GM21723 (cell line): Measurements from ENCODE around the gene BARHL1.

Source experiments
- ATAC-seq: cut with Tn5 transposase; IDR thresholded peaks from one replicate; pipeline ENCODE4 v1.9.1; 2021; ENCODE audit warnings: mild to moderate bottlenecking, moderate library complexity; ENCODE audit not compliant: unreplicated experiment

Gene BARHL1

DNA sequence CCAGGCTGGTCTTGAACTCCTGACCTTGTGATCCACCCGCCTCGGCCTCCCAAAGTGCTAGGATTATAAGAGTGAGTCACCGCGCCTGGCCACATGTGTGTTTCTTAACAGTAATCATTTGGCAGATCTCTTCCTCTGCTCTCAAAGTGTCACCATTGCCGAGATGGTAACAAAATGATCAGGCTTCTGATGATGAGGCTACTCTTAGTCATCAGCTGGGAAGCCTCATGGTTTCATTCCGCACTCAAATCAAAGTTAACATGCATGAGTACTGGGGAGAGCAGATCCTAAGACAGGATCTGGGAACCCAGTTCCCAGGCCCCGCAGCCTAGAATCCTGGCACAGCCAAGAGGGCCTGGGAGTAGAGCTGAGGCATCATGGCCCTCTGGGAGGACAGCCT is 27.4 kb downstream of the BARHL1 start:
- no peak for ATAC-seq

DNA sequence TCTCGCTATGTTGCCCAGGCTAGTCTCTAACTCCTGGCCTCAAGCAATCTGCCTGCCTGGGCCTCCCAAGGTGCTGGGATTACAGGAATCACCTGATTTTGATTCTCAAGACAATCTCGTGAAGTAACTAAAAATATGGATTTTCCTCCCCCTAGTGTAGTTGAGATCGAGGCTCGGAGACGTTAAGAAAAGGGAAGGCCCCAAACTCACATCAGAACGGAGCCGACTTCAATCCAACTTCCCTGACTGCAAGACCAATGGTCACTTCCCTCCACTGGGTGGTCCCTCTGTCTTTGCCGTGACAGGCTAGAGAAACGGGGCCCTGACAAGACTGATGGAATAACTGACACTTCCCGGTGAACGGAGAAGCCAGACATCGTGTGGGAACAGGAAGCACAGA is 28.3 kb downstream of the BARHL1 start:
- no peak for ATAC-seq

DNA sequence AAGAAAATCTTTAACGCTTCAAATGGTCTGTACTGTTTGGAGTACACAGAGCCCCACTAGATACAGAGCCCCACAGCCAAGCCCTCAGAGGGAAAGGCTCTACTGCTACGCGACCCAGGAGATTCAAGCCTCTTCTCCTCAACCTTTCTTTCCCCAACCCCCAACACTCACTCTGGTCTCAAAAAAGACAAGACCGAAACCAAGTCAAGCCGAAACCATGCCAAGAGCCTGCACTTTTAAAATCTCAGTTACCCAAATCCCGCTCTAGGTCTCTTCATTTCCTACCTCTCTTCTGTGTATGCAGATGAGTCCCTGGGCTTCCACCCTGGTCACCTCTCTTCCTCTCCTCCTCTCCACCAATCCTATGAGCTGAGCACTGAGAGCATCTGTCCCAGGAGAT is 31.9 kb downstream of the BARHL1 start:
- ATAC-seq, result no peak

DNA sequence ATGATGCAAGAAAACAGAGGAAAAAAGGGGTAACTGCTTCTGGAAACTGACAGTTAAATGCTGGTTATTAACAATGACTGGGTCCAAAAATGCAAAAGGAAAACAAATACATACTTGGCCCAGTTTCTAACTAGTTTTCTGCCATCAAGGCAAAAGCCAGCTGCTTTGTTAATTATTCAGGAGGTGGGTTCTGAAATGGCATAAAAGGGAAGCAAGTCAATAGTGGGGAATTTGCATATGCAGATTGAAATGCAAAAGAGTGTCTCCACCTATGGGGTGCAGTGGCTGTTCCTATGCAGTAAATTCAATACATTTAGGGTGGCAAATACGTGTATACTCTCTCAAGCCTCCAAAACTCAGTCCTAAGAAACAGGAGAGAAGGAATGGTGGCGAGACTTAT is 33.4 kb downstream of the BARHL1 start:
- no peak for ATAC-seq

DNA sequence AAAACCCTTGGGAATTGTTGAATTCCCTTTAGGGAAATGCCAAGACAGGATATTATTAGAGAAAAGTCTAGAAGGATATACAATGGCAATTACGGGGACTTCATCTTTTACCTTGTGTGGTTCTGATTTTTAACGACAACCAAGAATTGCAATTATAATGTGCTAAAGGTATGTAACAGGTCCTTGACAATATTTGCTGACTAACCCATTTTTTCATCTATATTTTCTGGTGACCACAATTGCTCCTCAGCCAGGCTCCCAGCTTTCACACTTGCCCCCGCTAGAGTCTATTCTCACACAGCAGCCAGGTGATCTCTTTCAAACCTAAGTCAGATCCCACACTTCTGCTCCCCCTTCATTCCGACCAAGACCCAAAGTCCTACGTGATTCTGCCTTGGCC is 34.3 kb downstream of the BARHL1 start:
- ATAC-seq, result no peak

- ATAC-seq, result no peak
These were observed 39.8 kb downstream of the BARHL1 start for GRCh38 chr9:132622159-132622558.

GRCh38 chr9:132626285-132626684 is 43.9 kb downstream of the BARHL1 start:
- ATAC-seq, result no peak

- no peak for ATAC-seq
These were observed 44.7 kb downstream of the BARHL1 start for GRCh38 chr9:132627106-132627505.

- no peak for ATAC-seq
These were observed 45.2 kb downstream of the BARHL1 start for GRCh38 chr9:132627594-132627993.

- no peak for ATAC-seq
These were observed 46.3 kb downstream of the BARHL1 start for GRCh38 chr9:132628746-132629145.

- ATAC-seq, result no peak
These were observed 47.7 kb downstream of the BARHL1 start for GRCh38 chr9:132630116-132630515.

DNA sequence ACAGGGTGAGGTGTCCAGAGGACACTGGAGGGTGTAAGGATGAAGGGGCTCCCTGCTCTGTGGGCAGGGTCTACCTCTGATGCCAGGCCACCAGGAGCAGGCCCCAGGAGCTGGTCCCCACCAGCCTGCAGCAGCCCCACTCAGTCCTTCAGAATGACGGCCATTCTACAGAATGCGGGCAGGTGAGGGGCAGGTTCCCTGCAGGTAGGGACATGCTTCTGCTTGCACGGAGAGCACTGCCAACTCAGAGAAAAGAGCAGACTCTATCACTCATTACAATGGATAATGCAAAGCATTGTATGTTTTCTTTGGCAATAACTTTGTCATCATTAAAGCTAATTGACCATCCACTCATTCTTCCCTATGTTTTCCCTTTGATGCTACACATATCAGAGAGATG is 48.4 kb downstream of the BARHL1 start:
- ATAC-seq, result no peak

- no peak for ATAC-seq
These were observed 48.9 kb downstream of the BARHL1 start for GRCh38 chr9:132631280-132631679.

DNA sequence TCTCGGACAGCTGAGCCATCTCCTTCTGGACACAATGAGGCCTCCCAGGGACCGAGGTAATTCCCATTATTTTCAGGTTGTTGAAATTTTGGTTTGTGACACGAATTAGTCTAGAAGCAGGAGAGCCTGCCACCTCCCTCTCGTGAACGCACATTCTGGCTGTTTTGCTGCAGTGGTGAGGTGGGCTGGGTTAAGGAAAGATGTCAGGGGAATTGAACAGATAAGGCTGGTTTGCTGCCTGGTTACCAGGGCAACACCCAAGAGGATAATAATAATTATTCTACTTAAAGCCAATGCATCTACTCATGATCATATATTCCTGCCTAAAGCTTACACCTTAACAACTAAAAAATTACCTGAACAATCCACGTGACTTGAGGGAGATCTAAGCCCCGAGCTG is 49.3 kb downstream of the BARHL1 start:
- no peak for ATAC-seq

DNA sequence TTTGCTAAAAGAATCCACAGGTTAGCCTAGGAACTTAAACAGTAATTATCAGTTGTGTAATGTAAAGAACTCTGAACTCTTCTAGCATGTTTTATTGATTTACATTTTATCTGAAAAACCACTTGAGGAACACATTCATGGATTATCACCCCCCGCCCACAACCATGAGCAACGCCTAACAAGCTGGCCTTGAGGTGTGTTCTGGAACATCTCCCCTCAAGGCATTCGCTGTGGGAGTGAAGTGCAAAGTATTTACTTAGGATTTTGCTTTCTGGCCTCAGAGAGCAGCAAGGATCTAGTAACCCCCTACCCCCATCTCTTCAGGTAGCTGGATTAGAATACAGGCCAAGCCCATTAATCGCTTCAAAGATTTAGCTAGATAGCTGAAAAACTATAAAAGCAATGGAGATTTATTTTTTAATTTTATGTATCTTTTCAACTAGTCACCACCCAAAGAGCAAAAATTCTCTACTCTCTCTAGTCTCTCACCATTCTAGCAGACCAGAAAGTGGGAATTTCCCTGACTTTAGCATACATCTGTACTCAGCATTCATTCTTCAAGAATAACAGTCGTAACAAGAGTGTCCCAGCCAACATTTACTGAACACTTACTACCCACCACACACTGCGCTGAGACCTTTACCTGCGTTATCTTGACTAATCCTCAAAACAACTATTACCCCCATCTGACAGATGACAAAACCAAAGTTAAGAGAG is 50.2 kb downstream of the BARHL1 start:
- no peak for ATAC-seq

DNA sequence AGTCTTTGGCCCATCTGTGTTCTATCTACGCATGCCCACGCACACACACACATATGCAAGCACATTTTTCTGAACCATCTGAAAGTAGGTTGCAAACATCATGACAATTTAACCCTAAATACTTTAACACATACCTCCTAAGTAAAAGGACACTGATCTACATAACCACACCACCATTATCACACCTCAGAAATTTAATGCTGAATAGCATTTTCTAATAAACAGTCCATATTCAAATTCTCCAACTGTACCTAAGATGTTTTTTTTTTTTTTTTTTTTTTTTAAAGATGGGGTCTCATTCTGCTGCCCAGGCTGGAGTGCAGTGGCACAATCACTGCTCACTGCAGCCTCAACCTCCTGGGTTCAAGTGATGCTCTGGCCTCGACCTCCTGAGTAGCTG is 51.9 kb downstream of the BARHL1 start:
- no peak for ATAC-seq

DNA sequence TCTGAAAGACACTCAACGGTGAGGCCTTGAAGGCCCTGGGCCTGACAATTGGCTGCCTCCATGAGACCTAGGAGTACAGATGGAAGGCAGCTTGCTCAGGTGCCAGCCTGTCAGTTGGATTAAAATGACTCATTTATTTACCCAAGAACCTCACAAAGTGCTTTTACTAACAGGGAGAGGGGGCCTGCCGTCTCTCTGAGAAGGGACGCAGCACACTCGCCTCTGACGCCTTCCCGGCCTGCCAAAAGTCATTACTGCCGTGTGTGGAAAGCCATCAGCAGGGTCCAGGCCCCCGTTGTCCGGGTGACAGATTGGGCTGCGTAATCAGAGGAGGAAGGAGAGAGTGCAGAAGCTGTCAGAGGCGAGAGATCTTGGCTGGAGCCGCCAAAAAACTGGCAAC is 54.9 kb downstream of the BARHL1 start:
- ATAC-seq, result no peak

GRCh38 chr9:132637801-132638200 is 55.4 kb downstream of the BARHL1 start:
- ATAC-seq, result no peak

DNA sequence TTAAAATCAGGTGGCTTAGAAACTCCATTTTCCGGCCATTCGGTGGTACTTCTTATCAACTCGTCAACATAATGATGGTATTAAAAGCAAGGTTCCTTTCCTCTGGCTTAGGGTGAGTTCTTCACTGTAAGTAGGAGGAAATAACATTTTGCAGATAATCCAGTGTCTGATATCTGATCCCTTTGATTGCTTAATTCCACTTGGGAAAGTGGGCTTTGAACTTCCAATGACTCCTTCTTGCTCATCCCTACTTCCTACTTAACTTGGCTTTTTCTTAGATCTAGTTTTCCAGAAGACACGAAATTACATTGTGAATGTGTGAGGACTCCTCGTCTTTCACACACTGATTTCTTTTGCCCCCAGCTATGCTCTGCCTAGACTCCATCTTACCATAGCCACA is 55.8 kb downstream of the BARHL1 start:
- ATAC-seq, result no peak

- ATAC-seq, result no peak
These were observed 56.9 kb downstream of the BARHL1 start for GRCh38 chr9:132639322-132639721.
